SK-N-SH (cell line): ENCODE results near the gene CLPSL2. TPM values are rescaled to one million over a fixed set of nuclear protein-coding genes. Genes with fewer than 3 reads are reported as not detected.

Source experiments
- CTCF ChIA-PET: fragments of 300-600, 350-600 bp; formaldehyde crosslinking; extraction: SDS; loops from one replicate; lab custom pipeline; 2021; lab: Yijun Ruan, JAX
- POLR2A ChIA-PET: fragments of 350-600 bp; sonication (Branson Sonifier 250); formaldehyde crosslinking; extraction: SDS; loops from one replicate; lab custom pipeline; 2020; ENCODE audit warnings: antibody characterized with exemption, inconsistent platforms; lab: Yijun Ruan, JAX
- DNase-seq: peaks from one replicate; pipeline ENCODE4 v3.0.0; 2012
- H2AFZ ChIP-seq: fragments of 200-600 bp; sonication (generic); 2 replicates; pipeline ENCODE4 v1.8.1; 2016; ENCODE audit warnings: antibody characterized with exemption, mild to moderate bottlenecking, low read depth
- H3F3A ChIP-seq: fragments of 200-600 bp; sonication (generic); replicated peaks from 2 replicates; pipeline ENCODE3; 2016; ENCODE audit warnings: antibody characterized with exemption, mild to moderate bottlenecking; ENCODE audit not compliant: insufficient read depth
- H3K27ac ChIP-seq, 2 experiments: fragments of 200-500 bp in 1 of 2; fragments of 200-600 bp in 1 of 2; sonication (Bioruptor generic) in 1 of 2; sonication (generic), shearing (Covaris generic) in 1 of 2; 2 replicates each; pipeline versions ENCODE4 v1.5.1 to v1.6.1; 2014 to 2016; ENCODE audit warnings: low read depth in 2 of 2, inconsistent platforms in 1 of 2, low read length in 1 of 2, mild to moderate bottlenecking in 1 of 2, mixed read lengths in 1 of 2
- H3K27me3 ChIP-seq: fragments of 200-600 bp; sonication (generic), shearing (Covaris generic); 2 replicates; pipeline ENCODE4 v1.6.1; 2016; ENCODE audit warnings: mixed run types; ENCODE audit not compliant: insufficient read depth
- H3K36me3 ChIP-seq, 2 experiments: fragments of 200-500 bp in 1 of 2; fragments of 200-600 bp in 1 of 2; sonication (Bioruptor generic) in 1 of 2; sonication (generic) in 1 of 2; replicated peaks in 1 of 2; 2 replicates each; pipeline versions ENCODE3 to v1.5.1; 2014 to 2016; ENCODE audit warnings: low read length in 1 of 2, mild to moderate bottlenecking in 1 of 2; ENCODE audit not compliant: insufficient read depth in 2 of 2, control insufficient read depth in 1 of 2
- H3K4me1 ChIP-seq, 2 experiments: fragments of 200-500 bp in 1 of 2; fragments of 200-600 bp in 1 of 2; sonication (Bioruptor generic) in 1 of 2; sonication (generic), shearing (Covaris generic) in 1 of 2; 2 replicates each; pipeline versions ENCODE4 v1.5.1 to v1.6.1; 2014 to 2016; ENCODE audit warnings: low read depth in 1 of 2, low read length in 1 of 2, mixed run types in 1 of 2; ENCODE audit not compliant: insufficient read depth in 2 of 2, control insufficient read depth in 1 of 2
- H3K4me2 ChIP-seq: fragments of 200-600 bp; sonication (generic), shearing (Covaris generic); 2 replicates; pipeline ENCODE4 v1.6.1; 2017; ENCODE audit warnings: mixed run types
- H3K4me3 ChIP-seq, 2 experiments: fragments of 200-500 bp in 1 of 2; fragments of 200-600 bp in 1 of 2; sonication (Bioruptor generic) in 1 of 2; sonication (generic), shearing (Covaris generic) in 1 of 2; 2 replicates each; pipeline versions ENCODE4 v1.5.1 to v1.8.1; 2014 to 2016; ENCODE audit warnings: low read depth in 2 of 2, inconsistent platforms in 1 of 2, low read length in 1 of 2, mild to moderate bottlenecking in 1 of 2, mixed read lengths in 1 of 2, moderate library complexity in 1 of 2
- H3K79me2 ChIP-seq: fragments of 200-600 bp; sonication (generic); 2 replicates; pipeline ENCODE4 v1.8.1; 2017; ENCODE audit warnings: mild to moderate bottlenecking; ENCODE audit not compliant: insufficient read depth
- H3K9ac ChIP-seq: fragments of 200-600 bp; sonication (generic); 2 replicates; pipeline ENCODE4 v1.6.1; 2017; ENCODE audit warnings: mixed run types
- H3K9me2 ChIP-seq: fragments of 200-600 bp; sonication (generic); 2 replicates; pipeline ENCODE4 v1.6.1; 2017; ENCODE audit warnings: mixed run types
- H3K9me3 ChIP-seq: fragments of 200-600 bp; sonication (generic); 2 replicates; pipeline ENCODE4 v1.6.1; 2017; ENCODE audit warnings: mixed run types, mild to moderate bottlenecking, moderate library complexity
- H4K20me1 ChIP-seq: fragments of 200-600 bp; sonication (generic); 2 replicates; pipeline ENCODE4 v1.6.1; 2017; ENCODE audit warnings: mild to moderate bottlenecking, mixed run types; ENCODE audit not compliant: insufficient read depth
- CHD2 ChIP-seq: fragments of 150-350 bp; IDR thresholded peaks from 2 replicates; pipeline ENCODE4 v1.6.1; 2018; ENCODE audit warnings: low read length; ENCODE audit not compliant: partially characterized antibody
- EZH2phosphoT487 ChIP-seq: fragments of 200-600 bp; sonication (generic); IDR thresholded peaks from 2 replicates; pipeline ENCODE4 v1.6.1; 2017; ENCODE audit warnings: low read depth, mixed run types, mild to moderate bottlenecking, antibody characterized with exemption, moderate library complexity, borderline replicate concordance
- FOXJ3 ChIP-seq: sonication (generic); formaldehyde crosslinking; IDR thresholded peaks from 2 replicates; pipeline ENCODE4 v1.5.1; 2020; ENCODE audit warnings: mild to moderate bottlenecking, missing genetic modification reagents
- FOXM1 ChIP-seq: IDR thresholded peaks from 2 replicates; pipeline ENCODE4 v1.4.0; 2012; ENCODE audit warnings: low read depth, mild to moderate bottlenecking
- GABPA ChIP-seq: IDR thresholded peaks from 2 replicates; pipeline ENCODE4 v1.4.0; 2012; ENCODE audit warnings: low read depth, mild to moderate bottlenecking
- JUND ChIP-seq: IDR thresholded peaks from 2 replicates; pipeline ENCODE4 v1.4.0; 2012
- NFIC ChIP-seq: IDR thresholded peaks from 2 replicates; pipeline ENCODE4 v1.4.0; 2012; ENCODE audit warnings: borderline replicate concordance
- POLR2AphosphoS5 ChIP-seq: IDR thresholded peaks from 2 replicates; pipeline ENCODE4 v1.6.1; 2012; ENCODE audit warnings: low read depth, low read length
- RAD21 ChIP-seq: IDR thresholded peaks from 2 replicates; pipeline ENCODE4 v1.6.1; 2012; ENCODE audit warnings: mild to moderate bottlenecking, low read length
- RFX5 ChIP-seq: IDR thresholded peaks from 2 replicates; pipeline ENCODE4 v1.6.1; 2012; ENCODE audit warnings: mild to moderate bottlenecking, improper control_type of control experiment, low read length
- SMC3 ChIP-seq: IDR thresholded peaks from 2 replicates; pipeline ENCODE4 v1.6.1; 2012; ENCODE audit warnings: low read depth, low read length, improper control_type of control experiment
- TAF1 ChIP-seq: IDR thresholded peaks from 2 replicates; pipeline ENCODE4 v1.6.1; 2012; ENCODE audit warnings: low read depth, mild to moderate bottlenecking, low read length, moderate library complexity, borderline replicate concordance
- TCF12 ChIP-seq: IDR thresholded peaks from 2 replicates; pipeline ENCODE4 v1.4.0; 2012
- WGBS: methylation state at CpG from one replicate; pipeline ENCODE4 v1.1.6; 2017; ENCODE audit warnings: low lambda C conversion rate; 5-methylcytosine and 5-hydroxymethylcytosine counted together
- polyA plus RNA-seq, 3 experiments: library from polyadenylated mRNA; depleted of rRNA; stranded (reverse); fragments of >200 nt; gene quantifications; 2 replicates each; pipeline ENCODE4 v1.2.3, GENCODE V29; 2012
- TF ChIP-seq, protein P1 (sequence below): IDR thresholded peaks from 2 replicates; pipeline ENCODE4 v1.4.0; 2012; ENCODE audit warnings: low read depth, borderline replicate concordance
- TF ChIP-seq, protein P2 (sequence below): IDR thresholded peaks from 2 replicates; pipeline ENCODE4 v1.4.0; 2012; ENCODE audit warnings: low read depth, borderline replicate concordance
- TF ChIP-seq, protein P3 (sequence below): IDR thresholded peaks from 2 replicates; pipeline ENCODE4 v1.6.1; 2012; ENCODE audit warnings: mild to moderate bottlenecking, low read depth, low read length, moderate library complexity
- TF ChIP-seq, protein P4 (sequence below): IDR thresholded peaks from 2 replicates; pipeline ENCODE4; 2012
- TF ChIP-seq, protein P5 (sequence below): fragments of 150-350 bp; IDR thresholded peaks from 2 replicates; pipeline ENCODE4 v1.6.1; 2017; ENCODE audit warnings: antibody characterized with exemption, low read length, low read depth, borderline replicate concordance

Gene CLPSL2
- polyA plus RNA-seq, 1 of the 3 experiments (the other 2 are of a cell fraction), result not detected

DNA sequence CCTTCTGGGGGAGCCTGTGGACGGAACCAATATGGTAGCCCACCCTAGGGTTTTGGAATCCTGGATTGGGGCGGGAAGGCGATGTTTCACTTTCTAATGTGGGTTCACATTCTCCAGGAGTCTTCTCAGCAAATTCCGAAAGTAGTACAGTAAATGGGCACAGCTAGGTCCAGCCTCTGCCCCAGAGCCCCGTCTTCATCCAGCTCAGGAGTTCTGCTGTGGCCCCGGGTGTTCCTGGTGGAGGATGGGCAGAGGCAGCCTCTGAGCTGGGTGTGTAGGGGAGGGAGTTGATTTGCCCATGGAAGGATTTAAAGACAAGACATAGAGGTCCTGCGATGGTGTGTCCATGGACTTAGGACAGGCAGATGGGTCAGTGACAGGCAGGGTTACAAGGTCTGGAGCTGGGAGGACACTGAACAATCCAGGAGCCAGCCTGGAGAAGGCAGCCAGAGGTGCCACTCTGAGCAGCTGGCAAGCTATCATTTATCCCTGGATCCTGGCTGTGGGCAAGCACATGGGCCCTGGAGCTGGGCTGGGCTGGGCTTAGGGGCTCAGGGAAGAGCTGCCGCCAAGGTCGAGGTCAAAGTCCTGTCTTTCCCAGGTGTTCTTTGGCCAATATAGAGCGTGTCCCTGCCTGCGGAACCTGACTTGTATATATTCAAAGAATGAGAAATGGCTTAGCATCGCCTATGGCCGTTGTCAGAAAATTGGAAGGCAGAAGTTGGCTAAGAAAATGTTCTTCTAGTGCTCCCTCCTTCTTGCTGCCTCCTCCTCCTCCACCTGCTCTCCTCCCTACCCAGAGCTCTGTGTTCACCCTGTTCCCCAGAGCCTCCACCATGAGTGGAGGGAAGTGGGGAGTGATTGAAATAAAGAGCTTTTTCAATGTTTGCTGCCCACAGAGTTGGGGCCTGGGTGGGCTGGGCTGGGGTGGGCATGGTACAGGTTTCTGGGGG, 11.1 kb downstream of the CLPSL2 start:
- Histone ChIP-seq H3K9me2 (no peaks in the 10 kb centered on the region), H3K4me2 (no peak overlapping the region), H3K27me3 (peaks cover 44% of the 10 kb centered on the region), H3K36me3 (no peaks in the 10 kb centered on the region), H3K9me3 (no peaks in the 10 kb centered on the region), H3K27ac (no peak overlapping the region), H3F3A (no peaks in the 10 kb centered on the region), H3K4me3 (no peak overlapping the region), H3K79me2 (no peaks in the 10 kb centered on the region), H3K9ac (no peak overlapping the region), H2AFZ (no peak overlapping the region), H4K20me1 (no peaks in the 10 kb centered on the region), H3K4me1 (no peaks in the 10 kb centered on the region; a peak in 1 of 4 replicates)
- 61% methylated on average over 13 of the region's 13 CpGs for WGBS
- TF ChIP-seq EZH2phosphoT487 (no peak), TAF1 (no peak), NFIC (no peak), RFX5 (no peak), CHD2 (no peak), FOXJ3 (CRISPR knock-in tag) (no peak), JUND (no peak), SMC3 (no peak), GABPA (no peak), POLR2AphosphoS5 (no peak), RAD21 (no peak), FOXM1 (no peak), TCF12 (no peak)
- TF ChIP-seq, protein P1, sequence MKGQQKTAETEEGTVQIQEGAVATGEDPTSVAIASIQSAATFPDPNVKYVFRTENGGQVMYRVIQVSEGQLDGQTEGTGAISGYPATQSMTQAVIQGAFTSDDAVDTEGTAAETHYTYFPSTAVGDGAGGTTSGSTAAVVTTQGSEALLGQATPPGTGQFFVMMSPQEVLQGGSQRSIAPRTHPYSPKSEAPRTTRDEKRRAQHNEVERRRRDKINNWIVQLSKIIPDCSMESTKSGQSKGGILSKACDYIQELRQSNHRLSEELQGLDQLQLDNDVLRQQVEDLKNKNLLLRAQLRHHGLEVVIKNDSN, result no peak
- TF ChIP-seq, protein P2, sequence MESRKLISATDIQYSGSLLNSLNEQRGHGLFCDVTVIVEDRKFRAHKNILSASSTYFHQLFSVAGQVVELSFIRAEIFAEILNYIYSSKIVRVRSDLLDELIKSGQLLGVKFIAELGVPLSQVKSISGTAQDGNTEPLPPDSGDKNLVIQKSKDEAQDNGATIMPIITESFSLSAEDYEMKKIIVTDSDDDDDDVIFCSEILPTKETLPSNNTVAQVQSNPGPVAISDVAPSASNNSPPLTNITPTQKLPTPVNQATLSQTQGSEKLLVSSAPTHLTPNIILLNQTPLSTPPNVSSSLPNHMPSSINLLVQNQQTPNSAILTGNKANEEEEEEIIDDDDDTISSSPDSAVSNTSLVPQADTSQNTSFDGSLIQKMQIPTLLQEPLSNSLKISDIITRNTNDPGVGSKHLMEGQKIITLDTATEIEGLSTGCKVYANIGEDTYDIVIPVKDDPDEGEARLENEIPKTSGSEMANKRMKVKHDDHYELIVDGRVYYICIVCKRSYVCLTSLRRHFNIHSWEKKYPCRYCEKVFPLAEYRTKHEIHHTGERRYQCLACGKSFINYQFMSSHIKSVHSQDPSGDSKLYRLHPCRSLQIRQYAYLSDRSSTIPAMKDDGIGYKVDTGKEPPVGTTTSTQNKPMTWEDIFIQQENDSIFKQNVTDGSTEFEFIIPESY, result no peak
- TF ChIP-seq, protein P3, sequence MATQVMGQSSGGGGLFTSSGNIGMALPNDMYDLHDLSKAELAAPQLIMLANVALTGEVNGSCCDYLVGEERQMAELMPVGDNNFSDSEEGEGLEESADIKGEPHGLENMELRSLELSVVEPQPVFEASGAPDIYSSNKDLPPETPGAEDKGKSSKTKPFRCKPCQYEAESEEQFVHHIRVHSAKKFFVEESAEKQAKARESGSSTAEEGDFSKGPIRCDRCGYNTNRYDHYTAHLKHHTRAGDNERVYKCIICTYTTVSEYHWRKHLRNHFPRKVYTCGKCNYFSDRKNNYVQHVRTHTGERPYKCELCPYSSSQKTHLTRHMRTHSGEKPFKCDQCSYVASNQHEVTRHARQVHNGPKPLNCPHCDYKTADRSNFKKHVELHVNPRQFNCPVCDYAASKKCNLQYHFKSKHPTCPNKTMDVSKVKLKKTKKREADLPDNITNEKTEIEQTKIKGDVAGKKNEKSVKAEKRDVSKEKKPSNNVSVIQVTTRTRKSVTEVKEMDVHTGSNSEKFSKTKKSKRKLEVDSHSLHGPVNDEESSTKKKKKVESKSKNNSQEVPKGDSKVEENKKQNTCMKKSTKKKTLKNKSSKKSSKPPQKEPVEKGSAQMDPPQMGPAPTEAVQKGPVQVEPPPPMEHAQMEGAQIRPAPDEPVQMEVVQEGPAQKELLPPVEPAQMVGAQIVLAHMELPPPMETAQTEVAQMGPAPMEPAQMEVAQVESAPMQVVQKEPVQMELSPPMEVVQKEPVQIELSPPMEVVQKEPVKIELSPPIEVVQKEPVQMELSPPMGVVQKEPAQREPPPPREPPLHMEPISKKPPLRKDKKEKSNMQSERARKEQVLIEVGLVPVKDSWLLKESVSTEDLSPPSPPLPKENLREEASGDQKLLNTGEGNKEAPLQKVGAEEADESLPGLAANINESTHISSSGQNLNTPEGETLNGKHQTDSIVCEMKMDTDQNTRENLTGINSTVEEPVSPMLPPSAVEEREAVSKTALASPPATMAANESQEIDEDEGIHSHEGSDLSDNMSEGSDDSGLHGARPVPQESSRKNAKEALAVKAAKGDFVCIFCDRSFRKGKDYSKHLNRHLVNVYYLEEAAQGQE, result no peak
- TF ChIP-seq, protein P4, sequence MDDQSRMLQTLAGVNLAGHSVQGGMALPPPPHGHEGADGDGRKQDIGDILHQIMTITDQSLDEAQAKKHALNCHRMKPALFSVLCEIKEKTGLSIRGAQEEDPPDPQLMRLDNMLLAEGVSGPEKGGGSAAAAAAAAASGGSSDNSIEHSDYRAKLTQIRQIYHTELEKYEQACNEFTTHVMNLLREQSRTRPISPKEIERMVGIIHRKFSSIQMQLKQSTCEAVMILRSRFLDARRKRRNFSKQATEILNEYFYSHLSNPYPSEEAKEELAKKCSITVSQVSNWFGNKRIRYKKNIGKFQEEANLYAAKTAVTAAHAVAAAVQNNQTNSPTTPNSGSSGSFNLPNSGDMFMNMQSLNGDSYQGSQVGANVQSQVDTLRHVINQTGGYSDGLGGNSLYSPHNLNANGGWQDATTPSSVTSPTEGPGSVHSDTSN, result no peak
- TF ChIP-seq, protein P5, sequence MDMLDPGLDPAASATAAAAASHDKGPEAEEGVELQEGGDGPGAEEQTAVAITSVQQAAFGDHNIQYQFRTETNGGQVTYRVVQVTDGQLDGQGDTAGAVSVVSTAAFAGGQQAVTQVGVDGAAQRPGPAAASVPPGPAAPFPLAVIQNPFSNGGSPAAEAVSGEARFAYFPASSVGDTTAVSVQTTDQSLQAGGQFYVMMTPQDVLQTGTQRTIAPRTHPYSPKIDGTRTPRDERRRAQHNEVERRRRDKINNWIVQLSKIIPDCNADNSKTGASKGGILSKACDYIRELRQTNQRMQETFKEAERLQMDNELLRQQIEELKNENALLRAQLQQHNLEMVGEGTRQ, result no peak
- ChIA-PET POLR2A (no interaction called here), CTCF (interaction anchor here (0.9 to 1.8 kb wide), 4 partner anchors 9 to 307 kb away, joined by 3 to 8 read pairs (median 5); partner anchors contain the start of gene CLPS)
- DNase-seq, result no peak
